HG02973 (cell line): ENCODE measurements around the gene GSTM4.
"Not testable (repeated sequence)": the region's sequence is repeated elsewhere in the genome, so short reads cannot be mapped to it uniquely, and the experiment has no call there.

ENCODE experiments used
- ATAC-seq: cut with Tn5 transposase; IDR thresholded peaks from one replicate; pipeline ENCODE4 v1.9.1; 2021; ENCODE audit warnings: moderate library complexity; ENCODE audit not compliant: unreplicated experiment

The GSTM4 gene

DNA sequence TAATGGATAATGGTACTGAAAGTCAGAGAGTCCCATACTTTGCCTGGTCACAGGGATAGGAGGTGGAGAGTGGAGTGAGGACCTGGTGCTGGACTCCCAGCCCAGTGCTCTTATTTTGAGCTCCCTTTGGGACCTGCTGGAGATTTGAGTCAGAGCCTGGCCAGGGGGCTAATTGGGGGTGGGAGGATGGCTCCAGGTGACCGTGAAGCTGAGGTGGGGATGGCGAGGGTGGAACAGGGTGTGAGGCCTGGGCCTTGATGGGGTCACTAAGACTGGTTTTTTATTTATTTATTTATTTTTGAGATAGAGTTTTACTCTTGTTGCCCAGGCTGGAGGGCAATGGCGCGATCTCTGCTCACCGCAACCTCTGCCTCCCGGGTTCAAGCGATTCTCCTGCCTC is 18.5 kb upstream of the GSTM4 start:
- no peak for ATAC-seq

DNA sequence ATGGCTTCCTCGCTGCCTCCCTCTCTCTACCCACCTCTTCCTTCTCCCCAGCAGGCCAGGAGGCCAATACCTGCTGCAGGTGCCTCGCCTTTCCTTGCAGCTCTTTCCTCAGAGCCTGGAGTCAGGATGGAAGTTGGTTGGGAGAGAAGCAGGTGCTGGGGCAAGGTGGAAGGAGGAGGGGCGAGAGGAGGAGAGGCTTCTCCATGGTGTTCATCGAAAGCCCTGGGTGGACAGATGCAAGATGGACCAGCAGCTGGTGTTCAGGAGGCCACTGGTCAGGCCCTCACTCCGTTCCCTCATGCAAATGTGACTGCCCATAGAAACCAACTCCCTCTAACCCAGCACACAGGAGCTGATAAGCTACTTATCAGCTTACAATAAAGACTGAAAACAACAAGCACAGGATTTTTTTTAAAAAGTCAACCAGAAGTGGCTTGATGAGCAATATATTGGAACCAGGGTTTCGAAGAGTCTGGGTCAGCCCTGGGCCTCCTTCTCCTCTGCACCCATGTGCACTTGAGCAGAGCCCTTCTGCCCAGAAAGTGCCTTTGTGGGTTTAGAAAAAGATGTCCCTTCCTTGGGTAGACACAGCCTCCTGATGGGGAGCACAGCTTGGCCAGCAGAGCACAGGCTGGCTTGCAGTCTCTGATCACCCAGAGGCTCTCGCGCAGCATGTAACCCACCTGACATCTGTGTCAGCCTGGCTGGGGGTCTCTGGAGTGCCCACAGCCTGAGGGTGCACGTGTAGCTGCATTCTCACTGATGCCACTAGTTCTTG is 16.6 kb upstream of the GSTM4 start:
- no peak for ATAC-seq

DNA sequence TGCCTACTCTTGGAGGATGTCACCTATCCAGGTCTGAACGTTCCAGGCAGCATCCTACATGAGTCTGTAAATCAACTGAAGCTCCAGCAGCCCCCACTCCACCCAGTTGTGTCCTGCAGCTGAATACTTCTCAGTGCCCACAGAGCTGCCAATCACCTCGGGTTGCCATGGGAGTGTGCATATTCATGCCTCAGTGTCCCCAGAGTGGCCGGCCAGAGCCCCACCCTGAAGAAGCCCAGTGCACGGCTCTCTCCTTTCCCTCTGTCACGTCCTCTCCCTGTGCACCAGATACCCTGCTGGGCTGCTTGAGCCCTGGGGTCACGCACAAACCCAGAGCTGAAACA is 16.1 kb upstream of the GSTM4 start:
- no peak for ATAC-seq

DNA sequence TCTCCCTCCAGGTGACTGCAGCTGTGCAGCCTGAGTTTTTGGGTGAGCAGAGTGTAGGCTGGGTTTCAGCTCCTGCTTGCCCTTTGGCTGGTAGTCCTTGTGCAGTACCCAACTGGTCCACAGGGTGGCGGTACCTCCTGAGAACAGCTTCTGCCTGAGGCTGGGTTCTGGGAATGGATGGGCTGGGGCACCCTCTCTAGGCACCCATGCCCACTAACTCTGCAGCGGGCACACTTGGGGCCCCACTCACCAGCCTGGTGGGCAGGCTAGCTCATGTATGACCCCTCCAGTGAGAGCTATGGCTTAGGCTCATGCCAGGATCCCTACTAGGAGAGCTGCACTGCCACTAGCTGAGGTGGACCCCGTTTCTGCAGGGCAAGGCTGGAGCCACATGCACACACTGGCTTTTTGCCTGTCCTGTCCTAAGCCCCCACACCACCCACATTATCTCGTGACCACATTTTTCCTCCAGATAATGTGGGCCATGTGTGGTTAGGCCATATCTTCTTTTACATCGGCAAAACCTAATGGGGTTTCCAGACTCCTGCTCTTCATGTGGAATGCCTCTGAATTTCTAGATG is 15.5 kb upstream of the GSTM4 start:
- peak; percentile 63 for ATAC-seq

DNA sequence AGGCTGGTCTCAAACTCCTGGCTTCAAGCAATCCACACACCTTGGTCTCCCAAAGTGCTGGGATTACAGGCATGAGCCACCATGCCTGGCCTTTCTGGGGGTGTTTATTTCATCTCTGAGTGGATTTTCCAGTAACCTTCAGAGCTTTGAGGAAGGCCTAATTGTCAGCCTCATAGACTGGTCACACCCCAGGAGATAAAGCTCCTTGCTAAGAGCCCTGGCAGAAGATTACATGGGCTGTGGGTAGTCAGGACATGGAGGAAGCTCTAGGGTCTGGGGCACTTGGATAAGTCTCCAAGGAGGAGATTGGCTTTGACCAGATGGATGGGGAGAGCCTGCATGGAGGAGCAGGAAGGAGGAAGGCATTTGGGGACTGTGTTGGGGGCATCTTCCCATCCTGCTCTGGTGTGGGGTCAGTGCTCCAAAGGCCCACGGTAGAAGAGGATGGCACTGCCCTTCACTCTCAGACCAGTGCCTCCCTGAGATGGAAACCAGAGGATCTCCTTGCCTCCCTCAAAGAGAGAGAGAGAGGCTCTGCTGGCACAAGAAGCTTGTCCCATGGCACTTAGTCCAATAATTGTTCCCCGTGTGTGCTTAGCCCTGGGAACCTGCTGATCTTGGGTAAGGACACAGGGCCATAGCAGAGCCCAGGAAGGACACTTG is 14.7 kb upstream of the GSTM4 start:
- ATAC-seq = no peak

DNA sequence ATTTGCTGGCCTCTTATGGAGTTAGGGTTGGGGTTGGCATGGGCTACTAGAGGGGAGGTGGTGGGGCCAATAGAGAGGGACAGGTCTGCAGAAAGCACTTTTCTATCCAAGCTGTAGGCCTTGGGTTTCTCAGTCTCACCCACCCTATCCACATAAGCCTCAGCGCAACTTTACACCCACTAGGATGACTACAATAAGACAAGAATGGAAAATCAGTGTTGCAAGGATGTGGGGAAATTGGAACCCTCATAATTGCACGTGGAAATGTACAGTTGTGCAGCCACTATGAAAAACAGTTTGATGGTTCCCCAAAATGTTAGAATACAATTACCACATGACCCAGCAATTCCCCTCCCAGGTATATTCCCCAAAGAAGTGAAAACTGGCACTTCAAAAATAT is 14.0 kb upstream of the GSTM4 start:
- no peak for ATAC-seq

DNA sequence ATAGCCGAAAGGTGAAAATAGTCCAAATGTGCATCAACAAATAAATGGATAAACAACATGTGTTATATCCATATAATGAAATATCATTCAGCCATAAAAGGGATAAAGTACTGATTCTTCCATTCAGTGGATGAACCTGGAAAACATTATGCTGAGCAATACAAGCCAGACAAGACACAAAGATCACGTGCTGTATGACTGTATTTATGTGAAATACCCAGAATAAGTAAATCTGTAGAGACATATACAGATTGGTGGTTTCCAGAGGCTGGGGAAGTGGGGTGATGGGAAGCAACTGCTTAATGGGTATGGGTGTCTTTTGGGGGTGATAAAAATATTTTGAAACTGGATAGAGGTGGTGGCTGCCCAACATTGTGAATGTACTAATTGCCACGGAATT is 13.3 kb upstream of the GSTM4 start:
- ATAC-seq = no peak

DNA sequence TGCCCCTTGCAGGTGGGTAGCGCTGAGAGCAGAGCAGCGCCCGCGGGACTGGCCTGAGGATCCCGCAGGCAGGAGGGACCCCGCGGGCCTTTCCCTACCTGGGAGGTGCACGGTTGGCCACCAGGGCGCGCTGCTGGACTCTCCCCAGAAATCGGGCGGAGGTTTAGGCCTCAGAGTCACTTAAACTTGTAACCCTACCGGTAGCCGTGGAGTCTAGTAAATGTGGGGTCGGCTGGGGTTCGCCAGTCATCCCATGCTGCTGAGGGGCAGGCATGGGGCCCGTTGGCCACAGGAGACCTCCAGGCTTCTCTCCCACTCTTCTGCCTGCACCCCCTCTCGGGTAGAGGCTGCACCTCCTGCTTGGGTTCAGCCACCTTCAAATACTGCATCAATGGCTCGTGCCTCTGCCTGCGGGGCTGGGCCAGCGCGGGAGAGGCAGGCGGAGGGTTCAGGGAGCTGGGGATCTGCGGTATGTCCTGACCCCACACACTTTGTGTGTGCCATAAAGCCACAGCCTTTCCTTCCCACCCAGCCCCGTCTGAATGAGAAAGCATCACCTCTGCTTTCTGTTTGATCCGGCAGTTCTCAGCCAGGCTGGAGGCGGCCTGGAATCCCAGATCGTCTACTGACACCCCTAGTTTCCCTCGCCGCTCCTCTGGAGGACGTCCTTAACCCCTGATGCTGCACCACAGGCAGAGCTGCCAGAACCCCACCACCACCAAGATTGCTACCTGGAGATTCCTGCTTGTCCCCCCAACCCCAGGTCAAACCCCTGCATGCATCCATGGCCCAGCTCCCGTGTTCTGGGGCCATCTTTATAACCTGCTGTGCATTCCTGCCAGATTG is 12.3 kb upstream of the GSTM4 start:
- ATAC-seq = peak; percentile 82

DNA sequence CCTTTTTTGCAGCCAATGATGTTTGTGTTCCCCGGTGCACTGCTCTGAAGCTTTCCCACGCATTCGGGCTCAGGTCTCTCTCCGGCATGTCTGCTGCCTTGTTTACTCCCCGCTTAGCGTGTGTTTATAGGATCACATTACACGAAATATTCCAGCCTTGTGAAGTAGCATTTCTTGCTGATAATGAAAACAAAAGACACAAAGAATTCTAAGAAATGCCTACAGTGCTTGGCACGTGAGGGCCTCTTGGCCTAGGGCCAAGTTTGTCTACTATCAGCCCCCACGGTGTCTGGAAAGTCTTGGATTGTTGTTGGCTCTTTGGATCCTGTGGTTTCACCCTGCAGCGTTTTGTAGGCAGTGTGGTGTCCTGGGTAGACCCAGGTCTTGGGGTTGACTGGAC is 11.2 kb upstream of the GSTM4 start:
- no peak for ATAC-seq

DNA sequence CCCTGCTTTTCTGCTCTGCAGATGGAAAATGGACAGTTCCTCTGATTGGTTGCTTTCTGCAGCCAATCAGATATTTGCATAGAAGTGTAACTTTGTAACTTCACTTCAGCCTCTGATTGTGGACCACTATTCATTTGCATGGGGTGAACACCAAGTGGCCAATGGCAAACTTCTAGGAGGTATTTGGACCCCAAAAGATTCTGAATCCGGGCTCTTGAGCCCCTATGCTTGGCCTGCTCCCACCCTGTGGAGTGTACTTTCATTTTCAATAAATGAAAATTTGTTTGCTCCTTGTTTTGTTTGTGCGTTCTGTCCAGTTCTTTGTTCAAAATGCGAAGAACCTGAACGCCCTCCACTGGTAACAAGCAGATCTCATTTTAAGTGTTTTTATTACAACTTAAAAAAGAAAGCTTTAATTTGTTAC is 6.4 kb upstream of the GSTM4 start:
- ATAC-seq = no peak

DNA sequence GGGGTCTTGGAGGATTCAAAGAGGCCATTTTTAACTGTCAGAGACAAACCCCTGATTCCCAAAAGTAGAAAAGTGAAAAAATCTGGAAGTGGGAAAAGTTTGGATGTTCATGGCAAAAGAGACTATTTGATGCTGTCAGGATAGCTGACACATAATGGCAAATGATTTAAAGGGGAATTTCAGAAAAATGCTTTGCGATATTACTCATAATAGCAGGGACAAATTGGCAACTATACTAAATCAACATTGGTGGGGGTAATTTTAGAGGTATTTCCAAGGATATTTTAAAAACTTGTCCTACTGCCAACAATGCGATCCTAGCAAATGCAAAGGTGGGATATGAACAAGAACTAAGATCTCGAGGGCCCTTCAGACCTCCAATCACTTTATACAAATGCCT is 5.3 kb upstream of the GSTM4 start:
- no peak for ATAC-seq

DNA sequence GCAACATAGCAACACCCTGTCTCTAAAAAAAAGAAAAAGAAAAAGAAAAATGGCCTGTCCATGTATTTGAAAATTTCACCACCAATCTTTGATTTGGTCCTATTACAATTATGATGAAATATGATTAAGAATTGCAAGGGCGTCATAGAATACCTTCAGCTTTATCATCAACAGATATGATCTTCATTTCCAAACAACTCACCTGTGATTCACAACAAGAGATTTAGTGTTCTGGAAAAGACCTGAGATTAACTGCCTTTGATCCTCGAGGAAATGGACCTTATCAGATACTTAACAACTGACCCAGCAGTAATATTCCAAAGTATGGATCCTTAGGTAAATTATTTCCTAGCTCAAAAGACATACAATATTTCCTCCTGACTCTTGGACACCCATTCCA is 3.5 kb upstream of the GSTM4 start:
- no peak for ATAC-seq

DNA sequence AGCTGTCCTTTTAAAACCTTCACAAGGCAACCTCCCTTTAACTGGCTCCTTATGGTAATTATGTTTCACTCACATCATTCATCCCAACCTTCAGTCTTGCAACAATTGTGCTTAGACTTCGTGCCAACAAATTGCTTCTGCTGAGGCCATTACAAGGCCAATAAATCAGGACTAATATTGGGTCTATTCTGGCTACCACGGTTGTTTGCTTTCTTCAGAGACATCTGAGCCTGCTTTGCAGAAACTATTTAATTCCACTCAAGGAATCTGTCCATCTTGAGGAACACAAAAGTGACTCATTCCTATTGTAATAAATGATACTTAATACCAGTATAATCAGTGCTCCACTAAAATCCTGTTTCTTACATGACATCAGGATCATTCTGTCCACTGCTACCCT is 2.6 kb upstream of the GSTM4 start:
- no peak for ATAC-seq

DNA sequence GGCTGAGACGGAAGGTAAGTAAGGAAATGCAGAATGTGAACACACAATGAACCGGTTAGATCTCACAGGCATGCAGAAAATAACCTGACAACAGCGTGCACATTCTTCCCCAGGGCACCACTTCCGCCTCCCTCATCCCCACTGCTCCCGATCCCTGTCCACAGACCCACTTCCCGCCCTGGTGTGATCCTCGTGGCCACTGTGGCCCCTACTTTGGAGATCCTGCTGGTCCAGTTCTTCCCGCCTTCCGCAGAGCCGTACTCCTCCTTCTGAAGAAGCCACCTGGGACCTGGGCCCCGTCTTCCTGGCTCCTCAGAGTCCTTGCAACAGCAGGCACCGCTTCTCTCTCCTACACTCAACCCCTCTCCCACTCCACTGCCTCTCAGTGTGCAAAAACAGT is 1.4 kb upstream of the GSTM4 start:
- ATAC-seq = no peak

DNA sequence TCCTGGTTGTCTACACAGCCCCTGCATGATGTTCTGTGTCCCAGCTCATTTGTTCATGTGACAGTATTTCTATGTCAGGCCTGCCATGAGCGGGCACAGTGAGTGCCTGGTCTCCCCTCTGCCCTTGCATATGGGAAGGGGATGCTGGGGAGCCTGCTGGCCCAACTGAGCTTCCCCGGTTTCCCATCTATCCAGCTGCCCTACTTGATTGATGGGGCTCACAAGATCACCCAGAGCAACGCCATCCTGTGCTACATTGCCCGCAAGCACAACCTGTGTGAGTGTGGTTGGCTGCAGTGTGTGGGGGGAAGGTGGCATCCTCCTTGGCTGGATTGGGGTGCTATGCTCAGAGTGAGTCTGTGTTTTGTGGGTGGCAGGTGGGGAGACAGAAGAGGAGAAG is 1.5 kb downstream of the GSTM4 start:
- no peak for ATAC-seq

DNA sequence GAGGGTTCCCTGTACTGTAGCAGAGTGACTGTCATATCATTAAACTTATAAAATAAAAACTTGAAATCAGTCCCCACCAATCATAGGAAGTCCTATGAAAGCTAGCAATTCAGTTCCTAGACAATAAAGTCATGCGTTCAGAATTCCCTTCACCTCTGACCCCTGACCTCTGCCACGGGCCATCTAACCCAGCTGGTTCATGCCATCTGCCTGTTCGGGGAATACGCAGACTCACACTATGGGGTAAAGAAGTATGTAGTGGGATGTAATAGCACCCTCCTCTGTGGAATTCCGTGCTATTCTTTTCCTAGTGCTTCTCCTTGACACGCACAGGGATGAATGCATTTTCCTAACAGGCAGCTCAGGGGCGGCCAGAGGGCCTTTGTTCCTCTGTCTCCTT is 2.1 kb downstream of the GSTM4 start:
- no peak for ATAC-seq

DNA sequence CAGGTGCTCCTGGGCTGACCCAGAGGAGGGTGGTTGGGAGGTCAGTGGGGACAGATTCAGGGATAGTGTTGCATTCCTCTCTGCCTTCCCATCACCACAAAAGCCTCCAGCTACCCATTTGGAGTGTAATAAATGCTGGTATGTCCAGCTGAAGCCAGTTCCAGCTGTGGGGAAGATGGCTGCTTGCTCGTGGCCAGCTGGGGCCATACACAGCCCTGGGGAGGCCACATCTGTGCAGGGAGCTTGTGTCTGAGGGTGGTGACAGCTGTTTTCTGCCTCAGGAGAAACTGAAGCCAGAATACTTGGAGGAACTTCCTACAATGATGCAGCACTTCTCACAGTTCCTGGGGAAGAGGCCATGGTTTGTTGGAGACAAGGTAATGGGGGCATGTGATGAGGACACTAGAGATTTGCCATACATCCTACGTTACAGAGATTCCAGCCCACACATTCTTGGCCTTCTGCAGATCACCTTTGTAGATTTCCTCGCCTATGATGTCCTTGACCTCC is 2.7 kb downstream of the GSTM4 start:
- no peak for ATAC-seq

DNA sequence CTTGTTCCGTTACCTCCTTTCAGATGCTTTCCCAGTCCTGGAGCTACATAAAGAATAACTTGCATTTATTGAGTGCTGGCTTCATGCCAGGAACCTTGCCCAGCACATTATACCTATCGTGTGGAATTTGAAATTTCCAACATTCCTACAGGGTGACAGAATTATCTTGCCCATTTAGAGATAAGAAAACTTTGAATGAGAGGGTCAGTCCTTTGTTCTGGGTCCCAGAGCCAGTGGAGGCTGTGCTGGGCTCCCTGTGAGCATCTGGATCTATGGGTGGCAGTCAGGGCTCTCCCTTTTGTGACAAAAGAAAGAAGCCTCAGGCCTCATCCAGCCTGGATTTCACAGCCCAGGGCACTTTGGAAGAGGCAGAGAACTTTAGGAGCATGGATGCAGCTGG is 3.2 kb downstream of the GSTM4 start:
- no peak for ATAC-seq

DNA sequence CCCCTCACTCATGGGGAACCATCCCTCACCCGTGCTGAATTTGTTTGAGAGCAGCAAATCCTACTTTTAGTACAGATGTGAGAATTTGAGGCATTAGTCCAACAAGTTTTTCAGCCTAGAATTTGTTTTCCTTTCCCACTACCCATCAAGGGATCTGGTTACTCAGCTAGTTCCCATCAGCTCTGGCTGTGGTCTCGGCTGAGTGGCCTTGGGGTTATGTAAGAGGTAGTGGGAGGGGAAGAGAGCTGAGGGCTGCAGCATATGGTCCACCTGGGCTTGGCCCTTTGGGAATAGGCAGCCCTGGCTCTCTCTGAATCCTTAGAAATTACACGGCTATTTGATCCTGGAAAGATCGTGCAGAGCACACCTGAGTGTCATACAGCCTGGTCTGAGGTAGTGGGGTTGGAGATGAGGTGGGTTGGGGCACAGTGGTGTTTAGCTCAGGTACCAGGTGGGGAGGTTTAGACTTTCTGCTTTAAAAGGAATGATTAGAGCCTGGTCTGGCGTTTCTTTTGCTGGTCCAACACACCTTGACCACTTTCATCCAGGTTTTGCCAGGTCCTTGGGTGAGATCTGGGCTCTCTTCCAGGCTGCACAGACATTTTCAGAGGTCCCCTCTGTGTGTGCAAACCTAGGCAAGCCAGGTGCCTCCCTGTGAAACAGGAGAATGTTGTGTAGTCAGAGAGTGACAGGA is 4.2 kb downstream of the GSTM4 start:
- no peak for ATAC-seq

DNA sequence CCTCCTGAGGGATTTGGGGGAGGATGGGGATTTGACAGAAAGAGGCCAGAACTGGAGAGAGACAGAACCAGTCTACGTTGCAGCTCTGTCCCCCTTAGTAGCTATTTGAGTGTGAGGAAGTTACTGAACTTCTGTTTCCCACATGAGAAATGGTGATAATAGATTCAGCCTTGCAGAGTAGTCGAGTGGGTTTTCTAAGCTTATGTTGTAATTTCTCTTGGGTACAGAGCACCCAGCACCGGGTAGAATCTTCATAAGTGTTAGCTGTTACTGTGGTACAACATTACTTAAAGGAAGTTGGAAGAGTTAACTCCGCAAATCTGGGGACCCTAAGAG is 4.8 kb downstream of the GSTM4 start:
- not testable (repeated sequence) for ATAC-seq

DNA sequence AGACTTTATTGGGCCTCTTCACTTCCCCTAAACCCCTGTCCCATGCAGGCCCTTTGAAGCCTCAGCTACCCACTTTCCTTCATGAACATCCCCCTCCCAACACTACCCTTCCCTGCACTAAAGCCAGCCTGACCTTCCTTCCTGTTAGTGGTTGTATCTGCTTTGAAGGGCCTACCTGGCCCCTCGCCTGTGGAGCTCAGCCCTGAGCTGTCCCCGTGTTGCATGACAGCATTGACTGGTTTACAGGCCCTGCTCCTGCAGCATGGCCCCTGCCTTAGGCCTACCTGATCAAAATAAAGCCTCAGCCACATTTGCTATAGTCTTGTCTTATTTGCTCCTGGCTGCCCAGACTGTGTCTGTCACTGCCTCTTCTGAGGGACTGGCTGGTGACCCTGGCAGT is 5.5 kb downstream of the GSTM4 start:
- ATAC-seq = no peak
